Measurements from ENCODE around the gene FPR2.

DNA sequence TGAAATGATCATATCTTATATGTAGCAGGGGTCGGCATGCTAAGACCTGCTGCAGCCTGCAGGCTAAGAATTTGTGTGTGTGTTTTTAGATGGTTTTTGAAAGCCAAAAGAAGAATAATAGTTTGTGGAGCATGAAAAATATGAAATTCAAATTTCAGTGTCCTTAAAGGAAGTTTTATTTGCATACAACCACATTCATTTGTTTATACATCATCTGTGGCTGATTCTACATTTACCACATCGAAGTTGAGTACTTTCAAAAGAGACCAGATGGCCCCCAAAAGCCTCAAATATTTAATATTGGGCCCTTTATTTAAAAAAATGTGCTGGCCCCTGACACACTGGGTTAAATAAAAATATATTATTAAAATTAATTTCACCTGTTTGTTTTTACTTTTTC is 38.5 kb upstream of the FPR2 start:
- TF ChIP-seq, protein P1, sequence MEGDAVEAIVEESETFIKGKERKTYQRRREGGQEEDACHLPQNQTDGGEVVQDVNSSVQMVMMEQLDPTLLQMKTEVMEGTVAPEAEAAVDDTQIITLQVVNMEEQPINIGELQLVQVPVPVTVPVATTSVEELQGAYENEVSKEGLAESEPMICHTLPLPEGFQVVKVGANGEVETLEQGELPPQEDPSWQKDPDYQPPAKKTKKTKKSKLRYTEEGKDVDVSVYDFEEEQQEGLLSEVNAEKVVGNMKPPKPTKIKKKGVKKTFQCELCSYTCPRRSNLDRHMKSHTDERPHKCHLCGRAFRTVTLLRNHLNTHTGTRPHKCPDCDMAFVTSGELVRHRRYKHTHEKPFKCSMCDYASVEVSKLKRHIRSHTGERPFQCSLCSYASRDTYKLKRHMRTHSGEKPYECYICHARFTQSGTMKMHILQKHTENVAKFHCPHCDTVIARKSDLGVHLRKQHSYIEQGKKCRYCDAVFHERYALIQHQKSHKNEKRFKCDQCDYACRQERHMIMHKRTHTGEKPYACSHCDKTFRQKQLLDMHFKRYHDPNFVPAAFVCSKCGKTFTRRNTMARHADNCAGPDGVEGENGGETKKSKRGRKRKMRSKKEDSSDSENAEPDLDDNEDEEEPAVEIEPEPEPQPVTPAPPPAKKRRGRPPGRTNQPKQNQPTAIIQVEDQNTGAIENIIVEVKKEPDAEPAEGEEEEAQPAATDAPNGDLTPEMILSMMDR (IDR thresholded peaks at IDR 0.05; ENCODE audit: insufficient read depth, low read depth, low read length) = no peak
- no peak for TF ChIP-seq EZH2 (IDR thresholded peaks at IDR 0.05; ENCODE audit: insufficient read depth, low read length)

Measured in astrocyte (in vitro differentiated cells and primary cell).